OCI-LY3 (cell line): ENCODE measurements around the gene TYW1.
"Not testable (repeated sequence)": the region's sequence is repeated elsewhere in the genome, so short reads cannot be mapped to it uniquely, and the experiment has no call there.

Experiments used
- EZH2phosphoT487 ChIP-seq: fragments of 200-600 bp; shearing (Covaris generic); IDR thresholded peaks from 2 replicates; pipeline ENCODE4 v1.6.1; 2018; ENCODE audit warnings: antibody characterized with exemption, mixed run types, low read depth
- TF ChIP-seq, protein P1 (sequence below): fragments of 200-600, 300-600 bp; sonication (generic); IDR thresholded peaks from 2 replicates; pipeline ENCODE4 v1.5.1; 2014; ENCODE audit warnings: antibody characterized with exemption, low read length, low read depth

GRCh38 chr7:67062802-67063201, 66.2 kb downstream of the TYW1 start:
- TF ChIP-seq, protein P1, sequence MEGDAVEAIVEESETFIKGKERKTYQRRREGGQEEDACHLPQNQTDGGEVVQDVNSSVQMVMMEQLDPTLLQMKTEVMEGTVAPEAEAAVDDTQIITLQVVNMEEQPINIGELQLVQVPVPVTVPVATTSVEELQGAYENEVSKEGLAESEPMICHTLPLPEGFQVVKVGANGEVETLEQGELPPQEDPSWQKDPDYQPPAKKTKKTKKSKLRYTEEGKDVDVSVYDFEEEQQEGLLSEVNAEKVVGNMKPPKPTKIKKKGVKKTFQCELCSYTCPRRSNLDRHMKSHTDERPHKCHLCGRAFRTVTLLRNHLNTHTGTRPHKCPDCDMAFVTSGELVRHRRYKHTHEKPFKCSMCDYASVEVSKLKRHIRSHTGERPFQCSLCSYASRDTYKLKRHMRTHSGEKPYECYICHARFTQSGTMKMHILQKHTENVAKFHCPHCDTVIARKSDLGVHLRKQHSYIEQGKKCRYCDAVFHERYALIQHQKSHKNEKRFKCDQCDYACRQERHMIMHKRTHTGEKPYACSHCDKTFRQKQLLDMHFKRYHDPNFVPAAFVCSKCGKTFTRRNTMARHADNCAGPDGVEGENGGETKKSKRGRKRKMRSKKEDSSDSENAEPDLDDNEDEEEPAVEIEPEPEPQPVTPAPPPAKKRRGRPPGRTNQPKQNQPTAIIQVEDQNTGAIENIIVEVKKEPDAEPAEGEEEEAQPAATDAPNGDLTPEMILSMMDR: not testable (repeated sequence)
- not testable (repeated sequence) for TF ChIP-seq EZH2phosphoT487
